ENCODE results near the gene COX6B1. TPM values are rescaled to one million over a fixed set of nuclear protein-coding genes. Genes with fewer than 3 reads are reported as not detected.
"Not testable (repeated sequence)": the region's sequence is repeated elsewhere in the genome, so short reads cannot be mapped to it uniquely, and the experiment has no call there.

The COX6B1 gene
- total RNA-seq, 4 donors from 2014 or later = 139 to 941 (median 369) TPM

DNA sequence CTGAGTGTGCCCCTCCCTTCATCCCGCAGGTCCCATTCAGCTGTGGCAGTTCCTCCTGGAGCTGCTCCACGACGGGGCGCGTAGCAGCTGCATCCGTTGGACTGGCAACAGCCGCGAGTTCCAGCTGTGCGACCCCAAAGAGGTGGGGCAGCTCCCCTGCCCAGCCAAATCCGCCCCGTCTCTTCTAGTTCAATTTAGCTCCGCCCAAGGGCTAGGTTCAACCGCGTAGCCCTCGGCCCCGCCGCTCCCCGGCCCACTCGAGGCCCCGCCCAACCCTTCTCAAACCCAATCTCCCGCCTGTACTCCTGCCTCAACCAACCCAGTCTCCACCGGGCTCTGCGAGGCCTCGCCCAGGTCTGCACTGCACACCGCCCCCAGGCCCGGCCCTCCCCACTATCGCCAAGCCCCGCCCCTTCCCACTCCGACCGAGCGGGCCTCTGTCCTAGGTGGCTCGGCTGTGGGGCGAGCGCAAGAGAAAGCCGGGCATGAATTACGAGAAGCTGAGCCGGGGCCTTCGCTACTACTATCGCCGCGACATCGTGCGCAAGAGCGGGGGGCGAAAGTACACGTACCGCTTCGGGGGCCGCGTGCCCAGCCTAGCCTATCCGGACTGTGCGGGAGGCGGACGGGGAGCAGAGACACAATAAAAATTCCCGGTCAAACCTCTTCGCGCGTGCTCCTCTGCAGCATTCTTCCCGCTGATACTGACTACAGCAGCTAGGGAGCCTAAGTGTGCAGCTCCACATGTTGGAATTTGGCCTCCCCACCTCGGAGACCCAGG, 3.7 kb upstream of the COX6B1 start:
- H3K36me3 ChIP-seq = no peaks in the 10 kb centered on the region
- H3K27me3 ChIP-seq = no peaks in the 10 kb centered on the region
- WGBS, 2 donors = 0% methylated on average over 15 to 16 of the region's 60 CpGs
- peak; percentile 97 to 98 for DNase-seq
- H3K27ac ChIP-seq = peak overlapping the region; percentile 55 to 88 (median 62)
- H3K9me3 ChIP-seq = no peaks in the 10 kb centered on the region
- peak overlapping the region; percentile 8 to 69 (median 47) for H3K4me3 ChIP-seq (replicated peaks in 1 of 3)
- H3K4me1 ChIP-seq = peaks cover 19 to 32% of the 10 kb centered on the region in 2 donors
- intact Hi-C loops (cut with DNase I) = no loop called here
- TF ChIP-seq, protein P1, sequence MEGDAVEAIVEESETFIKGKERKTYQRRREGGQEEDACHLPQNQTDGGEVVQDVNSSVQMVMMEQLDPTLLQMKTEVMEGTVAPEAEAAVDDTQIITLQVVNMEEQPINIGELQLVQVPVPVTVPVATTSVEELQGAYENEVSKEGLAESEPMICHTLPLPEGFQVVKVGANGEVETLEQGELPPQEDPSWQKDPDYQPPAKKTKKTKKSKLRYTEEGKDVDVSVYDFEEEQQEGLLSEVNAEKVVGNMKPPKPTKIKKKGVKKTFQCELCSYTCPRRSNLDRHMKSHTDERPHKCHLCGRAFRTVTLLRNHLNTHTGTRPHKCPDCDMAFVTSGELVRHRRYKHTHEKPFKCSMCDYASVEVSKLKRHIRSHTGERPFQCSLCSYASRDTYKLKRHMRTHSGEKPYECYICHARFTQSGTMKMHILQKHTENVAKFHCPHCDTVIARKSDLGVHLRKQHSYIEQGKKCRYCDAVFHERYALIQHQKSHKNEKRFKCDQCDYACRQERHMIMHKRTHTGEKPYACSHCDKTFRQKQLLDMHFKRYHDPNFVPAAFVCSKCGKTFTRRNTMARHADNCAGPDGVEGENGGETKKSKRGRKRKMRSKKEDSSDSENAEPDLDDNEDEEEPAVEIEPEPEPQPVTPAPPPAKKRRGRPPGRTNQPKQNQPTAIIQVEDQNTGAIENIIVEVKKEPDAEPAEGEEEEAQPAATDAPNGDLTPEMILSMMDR (IDR thresholded peaks at IDR 0.05) = peak in 1 of 6 experiments; percentile 13
- peak in 1 of 2 donors; percentile 60 for TF ChIP-seq POLR2A (IDR thresholded peaks at IDR 0.05)

- Histone ChIP-seq H3K4me3 (replicated peaks in 1 of 3) (peak overlapping the region in 1 of 3 donors; percentile 47), H3K36me3 (no peaks in the 10 kb centered on the region), H3K27ac (peak overlapping the region; percentile 30 to 88 (median 55)), H3K4me1 (peaks cover 19 to 37% of the 10 kb centered on the region in 2 donors), H3K27me3 (no peaks in the 10 kb centered on the region), H3K9me3 (no peaks in the 10 kb centered on the region)
- TF ChIP-seq, protein P1 (IDR thresholded peaks at IDR 0.05) = no peak
- no peak for TF ChIP-seq POLR2A (IDR thresholded peaks at IDR 0.05)
- intact Hi-C loops (cut with DNase I) = no loop called here
- peak; percentile 71 to 79 for DNase-seq
- 22 to 24% methylated on average over 13 to 19 of the region's 20 CpGs for WGBS, 2 donors
Measured at GRCh38 chr19:35644987-35645679, 3.0 kb upstream of the COX6B1 start.

DNA sequence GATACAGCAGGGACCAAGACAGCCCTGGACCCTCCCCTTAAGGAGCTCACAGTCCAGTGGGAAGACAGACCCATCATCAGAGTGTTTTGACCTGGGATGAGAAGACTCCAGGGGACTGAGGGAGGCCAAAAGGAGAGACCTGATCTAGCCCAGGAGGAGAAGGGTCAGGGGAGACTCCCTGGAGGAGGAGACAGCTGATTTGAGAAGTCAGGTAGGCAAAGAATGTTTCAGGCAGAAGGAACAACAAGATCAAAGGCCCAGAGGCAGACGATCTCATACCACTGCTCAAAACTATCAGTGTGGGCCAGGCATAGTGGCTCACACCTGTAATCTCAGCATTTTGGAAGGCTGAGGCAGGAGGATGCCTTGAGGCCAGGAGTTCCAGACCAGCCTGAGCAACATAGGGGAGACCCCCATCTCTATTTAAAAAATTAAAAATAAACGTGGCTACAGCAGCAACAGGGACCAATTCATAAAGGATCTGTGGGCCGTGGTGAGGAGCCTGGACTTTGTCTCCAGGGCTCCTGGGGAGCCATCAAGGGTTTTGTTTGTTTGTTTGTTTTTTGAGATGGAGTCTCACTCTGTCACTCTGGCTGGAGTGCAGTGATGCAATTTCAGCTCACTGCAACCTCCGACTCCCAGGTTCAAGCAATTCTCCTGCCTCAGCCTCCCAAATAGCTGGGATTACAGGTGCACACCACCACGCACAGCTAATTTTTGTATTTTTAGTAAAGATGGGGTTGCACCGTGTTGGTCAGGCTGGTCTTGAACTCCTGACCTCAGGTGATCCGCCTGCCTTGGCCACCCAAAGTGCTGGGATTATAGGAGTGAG, 2.2 kb upstream of the COX6B1 start:
- no peak overlapping the region for H3K27ac ChIP-seq
- DNase-seq = no peak
- intact Hi-C loops (cut with DNase I) = no loop called here
- 77 to 78% methylated on average over 7 of the region's 7 CpGs for WGBS, 2 donors
- TF ChIP-seq, protein P1 (IDR thresholded peaks at IDR 0.05) = no peak
- TF ChIP-seq POLR2A (IDR thresholded peaks at IDR 0.05) = no peak
- no peak overlapping the region for H3K4me3 ChIP-seq (replicated peaks in 1 of 3)
- peaks cover 19 to 37% of the 10 kb centered on the region in 2 donors for H3K4me1 ChIP-seq
- H3K27me3 ChIP-seq = no peaks in the 10 kb centered on the region
- no peaks in the 10 kb centered on the region for H3K36me3 ChIP-seq
- H3K9me3 ChIP-seq = no peaks in the 10 kb centered on the region

DNA sequence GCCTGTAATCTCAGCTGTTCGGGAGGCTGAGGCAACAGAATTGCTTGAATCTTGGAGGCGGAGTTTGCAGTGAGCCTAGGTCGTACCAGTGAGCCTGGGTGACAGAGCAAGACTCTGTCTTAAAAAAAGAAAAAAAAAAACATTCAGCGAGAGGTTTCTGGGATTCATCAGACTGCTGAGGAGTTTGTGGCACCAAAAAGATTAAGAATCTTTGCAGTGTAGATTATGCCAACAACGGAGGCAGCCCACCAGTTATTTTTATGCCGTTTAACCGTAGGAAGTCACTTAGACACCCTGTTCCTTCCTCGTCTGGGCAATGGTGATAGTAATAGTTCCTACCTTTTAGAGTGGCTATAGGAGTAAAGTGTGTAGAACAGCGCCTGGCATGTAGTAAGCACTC, 2.5 kb downstream of the COX6B1 start:
- no peak for DNase-seq
- Histone ChIP-seq H3K4me3 (replicated peaks in 1 of 3) (no peak overlapping the region), H3K9me3 (no peaks in the 10 kb centered on the region), H3K36me3 (peaks cover 16 to 46% of the 10 kb centered on the region in 2 donors), H3K27me3 (no peaks in the 10 kb centered on the region), H3K4me1 (peaks cover 10 to 15% of the 10 kb centered on the region in 2 donors), H3K27ac (no peak overlapping the region)
- intact Hi-C loops (cut with DNase I) = no loop called here
- 86 to 90% methylated on average over 9 of the region's 9 CpGs for WGBS, 2 donors
- TF ChIP-seq POLR2A (IDR thresholded peaks at IDR 0.05) = no peak
- TF ChIP-seq, protein P1 (IDR thresholded peaks at IDR 0.05) = no peak

DNA sequence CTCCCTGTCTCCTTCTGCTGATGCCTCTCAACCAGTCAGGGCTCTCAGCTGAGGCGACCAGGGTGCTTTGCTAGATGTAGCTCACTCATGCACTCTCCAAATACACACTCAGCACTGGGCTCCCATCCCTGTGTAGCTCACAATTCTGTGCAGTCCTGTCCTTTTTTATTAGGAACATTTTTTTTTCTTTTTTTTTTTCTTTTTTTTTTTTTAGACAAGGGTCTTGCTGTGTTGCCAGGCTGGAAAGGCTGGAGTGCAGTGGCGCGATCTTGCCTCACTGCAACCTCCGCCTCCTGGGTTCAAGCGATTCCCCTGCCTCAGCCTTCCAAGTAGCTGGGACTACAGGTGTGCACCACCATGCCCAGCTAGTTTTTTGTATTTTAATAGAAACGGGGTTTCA, 6.7 kb downstream of the COX6B1 start:
- DNase-seq; H3K9me3 ChIP-seq; H3K27ac ChIP-seq; intact Hi-C loops (cut with DNase I); H3K4me1 ChIP-seq; H3K27me3 ChIP-seq; H3K4me3 ChIP-seq (replicated peaks in 1 of 3): not testable (repeated sequence)
- WGBS, 2 donors = 96 to 97% methylated on average over 6 of the region's 6 CpGs
- peaks cover 49 to 82% of the 10 kb centered on the region in 2 donors for H3K36me3 ChIP-seq
